Activated T-cell treated with anti-CD3 and anti-CD28 coated beads for 4 hours (primary cell): ENCODE data around the gene ANP32A.
A peak's percentile ranks its signal among the peaks of the same experiment; 100 is the strongest.

Source experiments
- DNase-seq: peaks from one replicate; pipeline ENCODE4 v3.0.0-alpha.2; 2020

ANP32A gene

GRCh38 chr15:68797599-68798345 is 22.9 kb downstream of the ANP32A start:
- no peak for DNase-seq

- DNase-seq, result no peak
These were observed 23.5 kb downstream of the ANP32A start for GRCh38 chr15:68797191-68797590.

GRCh38 chr15:68796576-68796975 is 24.1 kb downstream of the ANP32A start:
- no peak for DNase-seq

- peak; percentile 22 for DNase-seq
These were observed 25.3 kb downstream of the ANP32A start for GRCh38 chr15:68795298-68795848.

- no peak for DNase-seq
These were observed 25.8 kb downstream of the ANP32A start for GRCh38 chr15:68794863-68795262.

- DNase-seq, result no peak
These were observed 26.4 kb downstream of the ANP32A start for GRCh38 chr15:68794307-68794706.

GRCh38 chr15:68793776-68794175 is 26.9 kb downstream of the ANP32A start:
- DNase-seq, result no peak

GRCh38 chr15:68792901-68793766 is 27.6 kb downstream of the ANP32A start:
- no peak for DNase-seq

GRCh38 chr15:68791431-68792283 is 29.0 kb downstream of the ANP32A start:
- peak; percentile 31 for DNase-seq

- no peak for DNase-seq
These were observed 29.8 kb downstream of the ANP32A start for GRCh38 chr15:68790910-68791309.

- DNase-seq, result no peak
These were observed 30.5 kb downstream of the ANP32A start for GRCh38 chr15:68790242-68790575.

GRCh38 chr15:68789534-68790241 is 31.0 kb downstream of the ANP32A start:
- no peak for DNase-seq

- no peak for DNase-seq
These were observed 31.6 kb downstream of the ANP32A start for GRCh38 chr15:68789091-68789490.

- no peak for DNase-seq
These were observed 32.5 kb downstream of the ANP32A start for GRCh38 chr15:68788264-68788624.

- no peak for DNase-seq
These were observed 33.0 kb downstream of the ANP32A start for GRCh38 chr15:68787609-68788263.

GRCh38 chr15:68786753-68787152 is 33.9 kb downstream of the ANP32A start:
- no peak for DNase-seq

GRCh38 chr15:68785541-68785940 is 35.2 kb downstream of the ANP32A start:
- DNase-seq, result no peak

- no peak for DNase-seq
These were observed 36.5 kb downstream of the ANP32A start for GRCh38 chr15:68784206-68784605.

GRCh38 chr15:68783226-68784058 is 37.3 kb downstream of the ANP32A start:
- peak; percentile 65 for DNase-seq

- DNase-seq, result no peak
These were observed 38.0 kb downstream of the ANP32A start for GRCh38 chr15:68782589-68783161.
